ENCODE measurements around the gene DCHS1.

The DCHS1 gene

GRCh38 chr11:6652182-6652581 lies 3.4 kb downstream of the DCHS1 start:
- no peak for TF ChIP-seq CTCF (IDR thresholded peaks at IDR 0.05; ENCODE audit: low read depth, low read length, poor library complexity, severe bottlenecking)
- TF ChIP-seq EZH2phosphoT487 (IDR thresholded peaks at IDR 0.05; ENCODE audit: borderline replicate concordance, low read length), result no peak
- H3K4me2 ChIP-seq (ENCODE audit: low read length), result no peak overlapping the region
- no peak overlapping the region for H3K4me3 ChIP-seq (ENCODE audit: low read length)
- H3F3A ChIP-seq (ENCODE audit: control insufficient read depth, insufficient read depth), result no peaks in the 10 kb centered on the region
- H3K9me2 ChIP-seq (replicated peaks; ENCODE audit: control insufficient read depth, low read length), result no peaks in the 10 kb centered on the region
- no peaks in the 10 kb centered on the region for H4K20me1 ChIP-seq (ENCODE audit: control insufficient read depth, insufficient read depth, low read depth, low read length)
- peaks cover 4% of the 10 kb centered on the region for H3K4me1 ChIP-seq (ENCODE audit: control insufficient read depth, low read length)
- peaks cover 29% of the 10 kb centered on the region for H3K27me3 ChIP-seq (ENCODE audit: control insufficient read depth, low read length)
- H3K79me2 ChIP-seq (ENCODE audit: control insufficient read depth, low read length), result no peaks in the 10 kb centered on the region
- H3K36me3 ChIP-seq (ENCODE audit: control insufficient read depth, low read length), result no peaks in the 10 kb centered on the region
- no peak overlapping the region for H3K27ac ChIP-seq (ENCODE audit: low read depth, low read length)
- H3K9me3 ChIP-seq (ENCODE audit: control insufficient read depth, insufficient read depth, low read length), result no peaks in the 10 kb centered on the region

GRCh38 chr11:6650980-6651379 lies 4.6 kb downstream of the DCHS1 start:
- H3K4me1 ChIP-seq (ENCODE audit: control insufficient read depth, low read length), result peaks cover 16% of the 10 kb centered on the region
- no peaks in the 10 kb centered on the region for H3K79me2 ChIP-seq (ENCODE audit: control insufficient read depth, low read length)
- H3F3A ChIP-seq (ENCODE audit: control insufficient read depth, insufficient read depth), result no peaks in the 10 kb centered on the region
- H3K4me3 ChIP-seq (ENCODE audit: low read length), result no peak overlapping the region
- TF ChIP-seq EZH2phosphoT487 (IDR thresholded peaks at IDR 0.05; ENCODE audit: borderline replicate concordance, low read length) (no peak), CTCF (IDR thresholded peaks at IDR 0.05; ENCODE audit: low read depth, low read length, poor library complexity, severe bottlenecking) (no peak)
- no peaks in the 10 kb centered on the region for H3K9me2 ChIP-seq (replicated peaks; ENCODE audit: control insufficient read depth, low read length)
- H4K20me1 ChIP-seq (ENCODE audit: control insufficient read depth, insufficient read depth, low read depth, low read length), result no peaks in the 10 kb centered on the region
- no peak overlapping the region for H3K4me2 ChIP-seq (ENCODE audit: low read length)
- peaks cover 19% of the 10 kb centered on the region for H3K27me3 ChIP-seq (ENCODE audit: control insufficient read depth, low read length)
- H3K27ac ChIP-seq (ENCODE audit: low read depth, low read length), result no peak overlapping the region
- no peaks in the 10 kb centered on the region for H3K9me3 ChIP-seq (ENCODE audit: control insufficient read depth, insufficient read depth, low read length)
- H3K36me3 ChIP-seq (ENCODE audit: control insufficient read depth, low read length), result no peaks in the 10 kb centered on the region

GRCh38 chr11:6650104-6650503 lies 5.5 kb downstream of the DCHS1 start:
- Histone ChIP-seq H3K9me3 (ENCODE audit: control insufficient read depth, insufficient read depth, low read length) (no peaks in the 10 kb centered on the region), H3K4me1 (ENCODE audit: control insufficient read depth, low read length) (peaks cover 20% of the 10 kb centered on the region), H3K27ac (ENCODE audit: low read depth, low read length) (no peak overlapping the region), H3K4me2 (ENCODE audit: low read length) (no peak overlapping the region), H3K27me3 (ENCODE audit: control insufficient read depth, low read length) (peaks cover 19% of the 10 kb centered on the region), H3F3A (ENCODE audit: control insufficient read depth, insufficient read depth) (no peaks in the 10 kb centered on the region), H3K36me3 (ENCODE audit: control insufficient read depth, low read length) (no peaks in the 10 kb centered on the region), H4K20me1 (ENCODE audit: control insufficient read depth, insufficient read depth, low read depth, low read length) (no peaks in the 10 kb centered on the region), H3K4me3 (ENCODE audit: low read length) (no peak overlapping the region), H3K79me2 (ENCODE audit: control insufficient read depth, low read length) (no peaks in the 10 kb centered on the region), H3K9me2 (replicated peaks; ENCODE audit: control insufficient read depth, low read length) (no peaks in the 10 kb centered on the region)
- TF ChIP-seq EZH2phosphoT487 (IDR thresholded peaks at IDR 0.05; ENCODE audit: borderline replicate concordance, low read length) (no peak), CTCF (IDR thresholded peaks at IDR 0.05; ENCODE audit: low read depth, low read length, poor library complexity, severe bottlenecking) (no peak)

GRCh38 chr11:6648501-6648900 lies 7.1 kb downstream of the DCHS1 start:
- Histone ChIP-seq H3K9me2 (replicated peaks; ENCODE audit: control insufficient read depth, low read length) (no peaks in the 10 kb centered on the region), H3K4me2 (ENCODE audit: low read length) (no peak overlapping the region), H4K20me1 (ENCODE audit: control insufficient read depth, insufficient read depth, low read depth, low read length) (no peaks in the 10 kb centered on the region), H3K79me2 (ENCODE audit: control insufficient read depth, low read length) (no peaks in the 10 kb centered on the region), H3K4me1 (ENCODE audit: control insufficient read depth, low read length) (peaks cover 20% of the 10 kb centered on the region), H3F3A (ENCODE audit: control insufficient read depth, insufficient read depth) (no peaks in the 10 kb centered on the region), H3K27me3 (ENCODE audit: control insufficient read depth, low read length) (peaks cover 19% of the 10 kb centered on the region), H3K36me3 (ENCODE audit: control insufficient read depth, low read length) (no peaks in the 10 kb centered on the region), H3K9me3 (ENCODE audit: control insufficient read depth, insufficient read depth, low read length) (no peaks in the 10 kb centered on the region), H3K27ac (ENCODE audit: low read depth, low read length) (no peak overlapping the region), H3K4me3 (ENCODE audit: low read length) (no peak overlapping the region)
- TF ChIP-seq EZH2phosphoT487 (IDR thresholded peaks at IDR 0.05; ENCODE audit: borderline replicate concordance, low read length) (no peak), CTCF (IDR thresholded peaks at IDR 0.05; ENCODE audit: low read depth, low read length, poor library complexity, severe bottlenecking) (no peak)

Measured in DOHH2 (cell line).